GM21786 (cell line): ENCODE data around the gene IMPA2.
"Not testable (repeated sequence)": the region's sequence is repeated elsewhere in the genome, so short reads cannot be mapped to it uniquely, and the experiment has no call there.

ENCODE experiments used
- ATAC-seq: cut with Tn5 transposase; IDR thresholded peaks from one replicate; pipeline ENCODE4 v1.9.1; 2021; ENCODE audit not compliant: unreplicated experiment

IMPA2 gene

GRCh38 chr18:11960743-11961380 lies 20.4 kb upstream of the IMPA2 start:
- no peak for ATAC-seq

GRCh38 chr18:11962597-11962996 lies 18.7 kb upstream of the IMPA2 start:
- no peak for ATAC-seq

- no peak for ATAC-seq
Measured at GRCh38 chr18:11963991-11964484, 17.3 kb upstream of the IMPA2 start.

GRCh38 chr18:11969904-11970835 lies 11.1 kb upstream of the IMPA2 start:
- no peak for ATAC-seq

- not testable (repeated sequence) for ATAC-seq
Measured at GRCh38 chr18:11970836-11971226, 10.5 kb upstream of the IMPA2 start.

- no peak for ATAC-seq
Measured at GRCh38 chr18:11972371-11973174, 8.7 kb upstream of the IMPA2 start.

GRCh38 chr18:11974741-11975325 lies 6.5 kb upstream of the IMPA2 start:
- ATAC-seq = no peak

- no peak for ATAC-seq
Measured at GRCh38 chr18:11975723-11976122, 5.6 kb upstream of the IMPA2 start.

GRCh38 chr18:11976315-11977152 lies 4.8 kb upstream of the IMPA2 start:
- no peak for ATAC-seq

- ATAC-seq = no peak
Measured at GRCh38 chr18:11977153-11977466, 4.2 kb upstream of the IMPA2 start.

- no peak for ATAC-seq
Measured at GRCh38 chr18:11978956-11979355, 2.4 kb upstream of the IMPA2 start.

GRCh38 chr18:11980163-11980493 lies 1.2 kb upstream of the IMPA2 start:
- ATAC-seq = no peak

- ATAC-seq = peak; percentile 83
Measured at GRCh38 chr18:11980494-11981191, 664 bp upstream of the IMPA2 start.

- peak; percentile 17 for ATAC-seq
Measured at GRCh38 chr18:11981543-11982366, 448 bp downstream of the IMPA2 start.

GRCh38 chr18:11982981-11983380 lies 1.7 kb downstream of the IMPA2 start:
- ATAC-seq = no peak

- no peak for ATAC-seq
Measured at GRCh38 chr18:11983592-11983991, 2.3 kb downstream of the IMPA2 start.

- no peak for ATAC-seq
Measured at GRCh38 chr18:11984091-11984490, 2.8 kb downstream of the IMPA2 start.

GRCh38 chr18:11985586-11985985 lies 4.3 kb downstream of the IMPA2 start:
- ATAC-seq = no peak

- no peak for ATAC-seq
Measured at GRCh38 chr18:11986061-11986460, 4.8 kb downstream of the IMPA2 start.
